Panc1 (cell line): ENCODE measurements around the gene DCTD. TPM values are rescaled to one million over a fixed set of nuclear protein-coding genes. Genes with fewer than 3 reads are reported as not detected.

Experiments used
- ATAC-seq: fragments of 200-7000 bp; cut with Tn5 transposase; 2 replicates; pipeline ENCODE4 v1.9.1; 2020; ENCODE audit warnings: mild to moderate bottlenecking, moderate library complexity
- BruUV-seq: library from RNA; stranded (reverse); fragments of 400-500 nt; replicated peaks from 2 replicates; lab custom pipeline; 2021; lab: Mats Ljungman, UMichigan
- CTCF ChIA-PET: fragments of 300-600 bp; sonication (Branson Sonifier 250); formaldehyde crosslinking; loops from one replicate; lab custom pipeline; 2022; ENCODE audit warnings: antibody characterized with exemption; lab: Charles Lee
- POLR2A ChIA-PET: fragments of 300-600 bp; sonication (Branson Sonifier 250); formaldehyde crosslinking; loops from one replicate; lab custom pipeline; 2022; ENCODE audit warnings: antibody characterized with exemption; lab: Charles Lee
- DNase-seq: peaks from one replicate; pipeline ENCODE4 v3.0.0-alpha.2; 2010; ENCODE audit warnings: low read depth, low spot score
- H3K27ac ChIP-seq: 2 replicates; pipeline ENCODE4 v1.5.1; 2011; ENCODE audit warnings: mild to moderate bottlenecking, low read length, inconsistent platforms
- H3K27me3 ChIP-seq: fragments of 200-500 bp; sonication (Bioruptor generic); 2 replicates; pipeline ENCODE4 v1.6.0; 2014; ENCODE audit warnings: low read length, inconsistent platforms; ENCODE audit not compliant: control insufficient read depth, insufficient read depth
- H3K36me3 ChIP-seq: fragments of 200-500 bp; sonication (Bioruptor generic); 2 replicates; pipeline ENCODE4 v1.5.1; 2014; ENCODE audit warnings: inconsistent platforms, mild to moderate bottlenecking, low read length, moderate library complexity; ENCODE audit not compliant: control insufficient read depth, insufficient read depth
- H3K4me1 ChIP-seq: 2 replicates; pipeline ENCODE4 v1.5.1; 2011; ENCODE audit warnings: inconsistent platforms, mild to moderate bottlenecking, low read length, moderate library complexity; ENCODE audit not compliant: control insufficient read depth, insufficient read depth
- H3K4me3 ChIP-seq, 2 experiments: 2 replicates each; pipeline ENCODE4 v1.5.1; 2011 to 2012; ENCODE audit warnings: low read depth in 2 of 2, low read length in 2 of 2, mild to moderate bottlenecking in 2 of 2, inconsistent platforms in 1 of 2, moderate library complexity in 1 of 2
- H3K9me3 ChIP-seq: fragments of 200-500 bp; sonication (Bioruptor generic); 2 replicates; pipeline ENCODE4 v1.5.1; 2014; ENCODE audit warnings: low read depth, mild to moderate bottlenecking, inconsistent platforms, low read length, moderate library complexity; ENCODE audit not compliant: control insufficient read depth, insufficient read depth
- POLR2AphosphoS5 ChIP-seq: IDR thresholded peaks from 2 replicates; pipeline ENCODE4 v1.6.1; 2012; ENCODE audit warnings: mild to moderate bottlenecking, low read depth, low read length, moderate library complexity
- SIN3A ChIP-seq: IDR thresholded peaks from 2 replicates; pipeline ENCODE4 v1.6.1; 2012; ENCODE audit warnings: low read depth, mild to moderate bottlenecking, low read length, moderate library complexity, borderline replicate concordance; ENCODE audit not compliant: insufficient read depth
- TCF7L2 ChIP-seq: IDR thresholded peaks from 2 replicates; pipeline ENCODE4 v1.6.1; 2011; ENCODE audit warnings: mild to moderate bottlenecking, low read depth, low read length, inconsistent platforms
- in situ Hi-C: cut with HindIII; loops from 2 replicates; pipeline ENCODE4 v1.10.0; 2016; ENCODE audit warnings: low sequenced_read_pairs, low pct_unique_long_range_greater_than_20kb
- intact Hi-C: fragments of 100-400 bp; cut with micrococcal nuclease; formaldehyde crosslinking; loops from one replicate; pipeline ENCODE4 v1.10.0; 2022; ENCODE audit not compliant: unreplicated experiment
- total RNA-seq: library from RNA; stranded (reverse); gene quantifications from one replicate; pipeline ENCODE4 v1.2.1, GENCODE V29; 2021; ENCODE audit not compliant: unreplicated experiment
- TF ChIP-seq, protein P1 (sequence below): fragments of 450-650 bp; IDR thresholded peaks from 2 replicates; pipeline ENCODE4 v1.5.1; 2017; ENCODE audit warnings: mild to moderate bottlenecking
- TF ChIP-seq, protein P2 (sequence below), 2 experiments: IDR thresholded peaks; 2 replicates each; pipeline ENCODE4 v1.6.1; 2011 to 2012; ENCODE audit warnings: low read depth in 2 of 2, control low read depth in 1 of 2, low read length in 1 of 2, mild to moderate bottlenecking in 1 of 2, moderate library complexity in 1 of 2; ENCODE audit not compliant: insufficient read depth in 1 of 2

Gene DCTD
- total RNA-seq, 1 experiment from 2014 or later = 77.0 TPM

DNA sequence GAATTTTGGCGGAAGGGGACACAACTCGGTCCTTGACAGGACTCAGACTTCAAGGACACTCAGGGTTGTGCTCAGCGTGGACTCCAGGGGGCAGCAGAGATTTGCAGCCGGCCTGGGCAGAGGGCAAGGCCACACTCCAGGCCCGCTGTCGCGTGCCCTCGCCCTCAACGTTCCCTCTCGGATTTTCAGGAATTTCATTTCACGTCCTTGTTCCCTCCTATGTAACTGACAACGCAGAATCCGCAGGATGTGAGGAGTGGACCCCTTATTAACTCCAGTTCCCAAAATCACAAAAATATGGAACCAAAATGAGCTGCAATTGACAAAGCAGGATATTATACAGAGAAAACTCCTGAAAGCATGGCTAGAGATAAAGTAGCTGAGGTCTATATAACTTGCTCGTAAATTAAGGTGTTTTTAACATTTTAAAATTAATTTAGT lies 21.0 kb upstream of the DCTD start:
- DNase-seq (peak; percentile 51), ATAC-seq (peak; percentile 100)
- intact Hi-C loops (loop anchor here (5.0 kb wide), 2 partner anchors 134 to 324 kb away; no protein-coding TSS in a partner anchor), in situ Hi-C loops (no loop called here)
- Histone ChIP-seq H3K4me3 (no peak overlapping the region), H3K4me1 (peaks cover 6% of the 10 kb centered on the region), H3K36me3 (no peaks in the 10 kb centered on the region), H3K9me3 (no peaks in the 10 kb centered on the region), H3K27me3 (no peaks in the 10 kb centered on the region), H3K27ac (peak overlapping the region; percentile 74; the same call in 1 of the 2 replicates)
- CTCF ChIA-PET = interaction anchor here (0.7 to 1.4 kb wide), 4 partner anchors 10 to 324 kb away, joined by 3 to 5 read pairs (median 4); no protein-coding TSS in a partner anchor
- no TSS peak for BruUV-seq
- POLR2A ChIA-PET = no interaction called here
- no peak for TF ChIP-seq TCF7L2
- no peak for TF ChIP-seq POLR2AphosphoS5
- TF ChIP-seq, protein P1, sequence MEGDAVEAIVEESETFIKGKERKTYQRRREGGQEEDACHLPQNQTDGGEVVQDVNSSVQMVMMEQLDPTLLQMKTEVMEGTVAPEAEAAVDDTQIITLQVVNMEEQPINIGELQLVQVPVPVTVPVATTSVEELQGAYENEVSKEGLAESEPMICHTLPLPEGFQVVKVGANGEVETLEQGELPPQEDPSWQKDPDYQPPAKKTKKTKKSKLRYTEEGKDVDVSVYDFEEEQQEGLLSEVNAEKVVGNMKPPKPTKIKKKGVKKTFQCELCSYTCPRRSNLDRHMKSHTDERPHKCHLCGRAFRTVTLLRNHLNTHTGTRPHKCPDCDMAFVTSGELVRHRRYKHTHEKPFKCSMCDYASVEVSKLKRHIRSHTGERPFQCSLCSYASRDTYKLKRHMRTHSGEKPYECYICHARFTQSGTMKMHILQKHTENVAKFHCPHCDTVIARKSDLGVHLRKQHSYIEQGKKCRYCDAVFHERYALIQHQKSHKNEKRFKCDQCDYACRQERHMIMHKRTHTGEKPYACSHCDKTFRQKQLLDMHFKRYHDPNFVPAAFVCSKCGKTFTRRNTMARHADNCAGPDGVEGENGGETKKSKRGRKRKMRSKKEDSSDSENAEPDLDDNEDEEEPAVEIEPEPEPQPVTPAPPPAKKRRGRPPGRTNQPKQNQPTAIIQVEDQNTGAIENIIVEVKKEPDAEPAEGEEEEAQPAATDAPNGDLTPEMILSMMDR = peak; percentile 91
- TF ChIP-seq, protein P2, sequence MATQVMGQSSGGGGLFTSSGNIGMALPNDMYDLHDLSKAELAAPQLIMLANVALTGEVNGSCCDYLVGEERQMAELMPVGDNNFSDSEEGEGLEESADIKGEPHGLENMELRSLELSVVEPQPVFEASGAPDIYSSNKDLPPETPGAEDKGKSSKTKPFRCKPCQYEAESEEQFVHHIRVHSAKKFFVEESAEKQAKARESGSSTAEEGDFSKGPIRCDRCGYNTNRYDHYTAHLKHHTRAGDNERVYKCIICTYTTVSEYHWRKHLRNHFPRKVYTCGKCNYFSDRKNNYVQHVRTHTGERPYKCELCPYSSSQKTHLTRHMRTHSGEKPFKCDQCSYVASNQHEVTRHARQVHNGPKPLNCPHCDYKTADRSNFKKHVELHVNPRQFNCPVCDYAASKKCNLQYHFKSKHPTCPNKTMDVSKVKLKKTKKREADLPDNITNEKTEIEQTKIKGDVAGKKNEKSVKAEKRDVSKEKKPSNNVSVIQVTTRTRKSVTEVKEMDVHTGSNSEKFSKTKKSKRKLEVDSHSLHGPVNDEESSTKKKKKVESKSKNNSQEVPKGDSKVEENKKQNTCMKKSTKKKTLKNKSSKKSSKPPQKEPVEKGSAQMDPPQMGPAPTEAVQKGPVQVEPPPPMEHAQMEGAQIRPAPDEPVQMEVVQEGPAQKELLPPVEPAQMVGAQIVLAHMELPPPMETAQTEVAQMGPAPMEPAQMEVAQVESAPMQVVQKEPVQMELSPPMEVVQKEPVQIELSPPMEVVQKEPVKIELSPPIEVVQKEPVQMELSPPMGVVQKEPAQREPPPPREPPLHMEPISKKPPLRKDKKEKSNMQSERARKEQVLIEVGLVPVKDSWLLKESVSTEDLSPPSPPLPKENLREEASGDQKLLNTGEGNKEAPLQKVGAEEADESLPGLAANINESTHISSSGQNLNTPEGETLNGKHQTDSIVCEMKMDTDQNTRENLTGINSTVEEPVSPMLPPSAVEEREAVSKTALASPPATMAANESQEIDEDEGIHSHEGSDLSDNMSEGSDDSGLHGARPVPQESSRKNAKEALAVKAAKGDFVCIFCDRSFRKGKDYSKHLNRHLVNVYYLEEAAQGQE (IDR thresholded peaks at IDR 0.05; ENCODE audit: insufficient read depth in 1 of 2, low read depth in 2 of 2, low read length in 1 of 2) = no peak
- TF ChIP-seq SIN3A = no peak

DNA sequence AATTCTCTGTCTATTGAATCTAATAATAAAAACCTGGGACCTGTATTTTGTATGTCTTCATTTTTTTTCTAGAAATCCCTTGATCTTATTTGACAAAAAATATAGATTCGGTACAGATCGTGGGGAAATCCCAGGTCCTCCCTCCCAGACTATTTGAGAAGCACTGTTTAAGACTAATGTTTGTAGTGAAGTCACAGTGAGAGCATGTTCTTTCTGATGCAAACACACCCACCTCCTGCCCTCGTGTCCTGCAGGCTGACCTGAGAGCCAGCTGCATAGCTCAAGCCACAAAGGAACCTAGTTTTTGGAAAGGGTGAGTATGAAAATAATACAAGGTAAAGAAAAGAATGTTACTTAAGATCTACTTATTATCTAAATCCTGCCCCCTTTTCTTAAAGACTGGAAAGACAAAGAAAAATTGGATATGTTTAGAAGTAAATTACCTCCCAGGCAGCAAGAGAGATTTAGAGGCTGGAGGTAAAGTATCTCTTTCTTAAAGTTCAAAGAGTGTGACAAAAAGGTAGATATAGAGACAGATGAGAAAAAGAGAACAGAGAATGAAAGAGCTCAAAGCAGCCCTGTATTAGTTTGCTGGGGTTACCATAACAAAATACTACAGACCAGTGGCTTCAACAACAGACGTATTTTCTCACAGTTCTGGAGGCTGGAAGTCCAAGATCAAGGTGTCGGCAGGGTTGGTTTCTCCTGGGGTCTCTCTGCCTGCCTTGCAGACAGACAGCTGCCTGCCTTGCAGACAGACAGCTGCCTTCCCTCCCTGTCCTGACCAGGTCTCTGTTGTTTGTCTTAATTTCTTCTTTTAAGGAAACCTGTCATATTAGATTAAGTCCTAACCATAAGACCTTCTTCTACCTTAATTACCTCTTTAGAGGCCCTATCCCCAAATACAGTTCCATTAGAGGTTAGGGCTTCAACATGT lies 20.4 kb upstream of the DCTD start:
- Histone ChIP-seq H3K36me3 (no peaks in the 10 kb centered on the region), H3K27me3 (no peaks in the 10 kb centered on the region), H3K4me1 (peaks cover 6% of the 10 kb centered on the region), H3K27ac (peak overlapping the region; percentile 6), H3K4me3 (no peak overlapping the region), H3K9me3 (no peaks in the 10 kb centered on the region)
- intact Hi-C loops (loop anchor here (5.0 kb wide), 2 partner anchors 135 to 325 kb away; no protein-coding TSS in a partner anchor), in situ Hi-C loops (no loop called here)
- CTCF ChIA-PET = interaction anchor here (0.7 to 1.4 kb wide), 2 partner anchors 161 to 325 kb away, joined by 4 to 5 read pairs; no protein-coding TSS in a partner anchor
- TF ChIP-seq SIN3A (no peak), TCF7L2 (no peak), POLR2AphosphoS5 (no peak)
- TF ChIP-seq, protein P2 (IDR thresholded peaks at IDR 0.05; ENCODE audit: insufficient read depth in 1 of 2, low read depth in 2 of 2, low read length in 1 of 2) = no peak
- TF ChIP-seq, protein P1 = no peak
- DNase-seq = no peak
- peak; percentile 71 for ATAC-seq
- POLR2A ChIA-PET = no interaction called here
- BruUV-seq = no TSS peak
